Panc1 (cell line): ENCODE data around the gene GRID2.

ENCODE experiments used
- POLR2AphosphoS5 ChIP-seq: IDR thresholded peaks from 2 replicates; pipeline ENCODE4 v1.6.1; 2012; ENCODE audit warnings: mild to moderate bottlenecking, low read depth, low read length, moderate library complexity
- SIN3A ChIP-seq: IDR thresholded peaks from 2 replicates; pipeline ENCODE4 v1.6.1; 2012; ENCODE audit warnings: low read depth, mild to moderate bottlenecking, low read length, moderate library complexity, borderline replicate concordance; ENCODE audit not compliant: insufficient read depth
- TCF7L2 ChIP-seq: IDR thresholded peaks from 2 replicates; pipeline ENCODE4 v1.6.1; 2011; ENCODE audit warnings: mild to moderate bottlenecking, low read depth, low read length, inconsistent platforms
- TF ChIP-seq, protein P1 (sequence below): fragments of 450-650 bp; IDR thresholded peaks from 2 replicates; pipeline ENCODE4 v1.5.1; 2017; ENCODE audit warnings: mild to moderate bottlenecking
- TF ChIP-seq, protein P2 (sequence below), 2 experiments: IDR thresholded peaks; 2 replicates each; pipeline ENCODE4 v1.6.1; 2011 to 2012; ENCODE audit warnings: low read depth in 2 of 2, control low read depth in 1 of 2, low read length in 1 of 2, mild to moderate bottlenecking in 1 of 2, moderate library complexity in 1 of 2; ENCODE audit not compliant: insufficient read depth in 1 of 2

DNA sequence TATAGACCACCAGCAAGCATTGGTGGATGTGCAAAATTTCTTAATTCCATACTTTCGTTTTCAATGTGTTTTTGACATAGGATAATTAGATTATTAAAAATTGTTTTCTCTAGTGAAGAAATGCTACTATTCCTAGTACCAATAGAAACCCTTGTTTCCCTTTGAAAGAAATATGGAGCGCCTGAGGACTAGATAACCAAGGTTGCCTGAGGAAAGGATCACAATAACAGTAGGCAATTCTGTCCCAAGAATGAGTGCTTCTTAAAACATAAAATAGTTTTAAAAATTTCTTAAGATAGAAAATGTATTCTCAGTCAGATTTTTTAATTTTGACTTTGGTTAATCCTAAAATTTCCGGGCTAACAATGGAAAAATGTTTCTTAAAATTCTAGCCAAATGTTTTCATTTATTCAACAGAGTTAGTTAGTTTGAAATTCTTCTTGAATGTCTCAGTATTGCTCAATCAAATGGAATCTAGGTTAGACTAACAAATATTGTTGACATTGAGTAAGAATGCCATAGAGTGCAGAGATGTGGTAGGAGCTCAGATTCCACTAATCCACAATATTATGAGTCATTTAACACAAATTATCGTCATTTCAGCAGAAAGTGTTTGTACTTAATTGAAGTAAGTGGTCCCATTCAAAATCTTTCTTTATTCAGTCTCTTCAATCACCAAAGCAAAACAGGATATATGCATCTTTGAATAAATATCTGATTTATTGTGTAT, 666.0 kb downstream of the GRID2 start:
- TF ChIP-seq, protein P1, sequence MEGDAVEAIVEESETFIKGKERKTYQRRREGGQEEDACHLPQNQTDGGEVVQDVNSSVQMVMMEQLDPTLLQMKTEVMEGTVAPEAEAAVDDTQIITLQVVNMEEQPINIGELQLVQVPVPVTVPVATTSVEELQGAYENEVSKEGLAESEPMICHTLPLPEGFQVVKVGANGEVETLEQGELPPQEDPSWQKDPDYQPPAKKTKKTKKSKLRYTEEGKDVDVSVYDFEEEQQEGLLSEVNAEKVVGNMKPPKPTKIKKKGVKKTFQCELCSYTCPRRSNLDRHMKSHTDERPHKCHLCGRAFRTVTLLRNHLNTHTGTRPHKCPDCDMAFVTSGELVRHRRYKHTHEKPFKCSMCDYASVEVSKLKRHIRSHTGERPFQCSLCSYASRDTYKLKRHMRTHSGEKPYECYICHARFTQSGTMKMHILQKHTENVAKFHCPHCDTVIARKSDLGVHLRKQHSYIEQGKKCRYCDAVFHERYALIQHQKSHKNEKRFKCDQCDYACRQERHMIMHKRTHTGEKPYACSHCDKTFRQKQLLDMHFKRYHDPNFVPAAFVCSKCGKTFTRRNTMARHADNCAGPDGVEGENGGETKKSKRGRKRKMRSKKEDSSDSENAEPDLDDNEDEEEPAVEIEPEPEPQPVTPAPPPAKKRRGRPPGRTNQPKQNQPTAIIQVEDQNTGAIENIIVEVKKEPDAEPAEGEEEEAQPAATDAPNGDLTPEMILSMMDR, result no peak
- no peak for TF ChIP-seq POLR2AphosphoS5
- no peak for TF ChIP-seq TCF7L2
- no peak for TF ChIP-seq SIN3A
- TF ChIP-seq, protein P2, sequence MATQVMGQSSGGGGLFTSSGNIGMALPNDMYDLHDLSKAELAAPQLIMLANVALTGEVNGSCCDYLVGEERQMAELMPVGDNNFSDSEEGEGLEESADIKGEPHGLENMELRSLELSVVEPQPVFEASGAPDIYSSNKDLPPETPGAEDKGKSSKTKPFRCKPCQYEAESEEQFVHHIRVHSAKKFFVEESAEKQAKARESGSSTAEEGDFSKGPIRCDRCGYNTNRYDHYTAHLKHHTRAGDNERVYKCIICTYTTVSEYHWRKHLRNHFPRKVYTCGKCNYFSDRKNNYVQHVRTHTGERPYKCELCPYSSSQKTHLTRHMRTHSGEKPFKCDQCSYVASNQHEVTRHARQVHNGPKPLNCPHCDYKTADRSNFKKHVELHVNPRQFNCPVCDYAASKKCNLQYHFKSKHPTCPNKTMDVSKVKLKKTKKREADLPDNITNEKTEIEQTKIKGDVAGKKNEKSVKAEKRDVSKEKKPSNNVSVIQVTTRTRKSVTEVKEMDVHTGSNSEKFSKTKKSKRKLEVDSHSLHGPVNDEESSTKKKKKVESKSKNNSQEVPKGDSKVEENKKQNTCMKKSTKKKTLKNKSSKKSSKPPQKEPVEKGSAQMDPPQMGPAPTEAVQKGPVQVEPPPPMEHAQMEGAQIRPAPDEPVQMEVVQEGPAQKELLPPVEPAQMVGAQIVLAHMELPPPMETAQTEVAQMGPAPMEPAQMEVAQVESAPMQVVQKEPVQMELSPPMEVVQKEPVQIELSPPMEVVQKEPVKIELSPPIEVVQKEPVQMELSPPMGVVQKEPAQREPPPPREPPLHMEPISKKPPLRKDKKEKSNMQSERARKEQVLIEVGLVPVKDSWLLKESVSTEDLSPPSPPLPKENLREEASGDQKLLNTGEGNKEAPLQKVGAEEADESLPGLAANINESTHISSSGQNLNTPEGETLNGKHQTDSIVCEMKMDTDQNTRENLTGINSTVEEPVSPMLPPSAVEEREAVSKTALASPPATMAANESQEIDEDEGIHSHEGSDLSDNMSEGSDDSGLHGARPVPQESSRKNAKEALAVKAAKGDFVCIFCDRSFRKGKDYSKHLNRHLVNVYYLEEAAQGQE (IDR thresholded peaks at IDR 0.05; ENCODE audit: insufficient read depth in 1 of 2, low read depth in 2 of 2, low read length in 1 of 2), result no peak
